NCI-H1694 treated with DMSO at 0.1 percent for 48 hours (cell line): ENCODE data around the gene NFIB.

Source experiments
- DNase-seq: peaks from one replicate; lab custom pipeline; 2025; lab: John Stamatoyannopoulos, UW

The NFIB gene

DNA sequence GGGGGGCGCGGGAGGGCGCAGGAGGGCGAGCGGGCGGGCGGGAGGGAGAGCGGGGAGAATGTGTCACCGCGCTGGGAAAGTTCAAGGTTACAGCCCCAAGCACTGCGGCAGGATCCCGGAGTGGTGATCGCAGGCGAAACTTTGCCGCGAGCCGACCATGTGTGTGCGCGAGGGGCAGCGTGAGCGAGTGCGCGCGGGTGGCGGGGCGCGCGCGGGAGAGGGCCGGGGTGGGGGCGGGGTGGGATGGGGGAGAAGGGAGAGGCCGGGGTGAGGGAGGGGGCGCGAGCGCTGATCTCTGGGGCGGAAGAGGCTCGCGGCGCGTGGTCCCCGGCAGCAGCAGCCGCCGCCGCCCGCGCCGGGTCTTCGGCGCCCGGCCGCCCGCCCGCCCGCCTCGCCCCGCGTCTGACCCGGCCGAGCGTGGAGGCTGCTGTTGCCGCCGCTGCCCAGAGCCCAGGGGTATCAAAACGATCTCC, at the start of gene NFIB:
Gene NFIB, minus strand, starts transcription at position 191 of the 473 bp plus-strand sequence. CDS start 630 bp downstream, outside the sequence.
- peak; percentile 52 for DNase-seq

GRCh38 chr9:14362175-14362574, 48.2 kb upstream of the NFIB start:
- DNase-seq = no peak

- DNase-seq = no peak
These were observed 47.1 kb upstream of the NFIB start for GRCh38 chr9:14361074-14361473.

DNA sequence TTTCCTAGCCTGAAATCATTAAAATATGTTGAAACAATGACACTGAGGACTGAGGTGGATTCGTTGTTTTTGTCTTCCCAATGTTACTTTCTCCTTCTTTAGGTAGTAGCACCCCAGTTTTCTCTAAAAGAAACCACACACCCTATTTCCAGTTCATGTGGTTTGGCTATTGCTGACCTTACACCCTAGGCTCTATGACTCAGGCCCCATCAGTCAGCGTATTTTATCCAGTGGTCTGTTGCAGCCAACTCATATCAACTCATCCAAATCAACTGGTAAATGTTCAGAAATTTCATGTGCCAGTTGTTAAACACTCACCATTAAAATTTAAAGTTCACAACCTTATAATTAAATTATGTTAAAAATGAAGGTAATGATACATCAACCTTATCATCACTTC, 44.6 kb upstream of the NFIB start:
- DNase-seq = no peak

- DNase-seq = no peak
These were observed 42.7 kb upstream of the NFIB start for GRCh38 chr9:14356351-14357265.

DNA sequence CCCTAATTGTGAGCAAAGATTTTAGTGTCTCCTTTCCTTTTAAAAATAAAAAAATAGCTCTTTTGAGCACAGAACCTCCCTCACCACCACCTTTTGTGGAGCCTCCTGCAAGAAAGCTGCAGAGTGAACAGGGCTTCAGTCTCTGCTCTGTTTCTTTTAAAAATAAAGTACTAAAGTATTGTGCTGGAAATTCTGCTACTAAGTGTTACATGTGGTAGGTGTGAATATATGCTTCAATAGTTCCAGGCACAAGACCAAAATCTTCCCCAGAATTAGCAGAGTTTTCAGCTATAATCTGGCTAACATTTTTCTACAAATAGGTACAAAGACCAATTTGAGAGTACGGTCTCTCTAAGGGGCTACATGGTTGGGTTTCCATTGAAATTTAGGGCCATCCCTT, 40.3 kb upstream of the NFIB start:
- DNase-seq = no peak

DNA sequence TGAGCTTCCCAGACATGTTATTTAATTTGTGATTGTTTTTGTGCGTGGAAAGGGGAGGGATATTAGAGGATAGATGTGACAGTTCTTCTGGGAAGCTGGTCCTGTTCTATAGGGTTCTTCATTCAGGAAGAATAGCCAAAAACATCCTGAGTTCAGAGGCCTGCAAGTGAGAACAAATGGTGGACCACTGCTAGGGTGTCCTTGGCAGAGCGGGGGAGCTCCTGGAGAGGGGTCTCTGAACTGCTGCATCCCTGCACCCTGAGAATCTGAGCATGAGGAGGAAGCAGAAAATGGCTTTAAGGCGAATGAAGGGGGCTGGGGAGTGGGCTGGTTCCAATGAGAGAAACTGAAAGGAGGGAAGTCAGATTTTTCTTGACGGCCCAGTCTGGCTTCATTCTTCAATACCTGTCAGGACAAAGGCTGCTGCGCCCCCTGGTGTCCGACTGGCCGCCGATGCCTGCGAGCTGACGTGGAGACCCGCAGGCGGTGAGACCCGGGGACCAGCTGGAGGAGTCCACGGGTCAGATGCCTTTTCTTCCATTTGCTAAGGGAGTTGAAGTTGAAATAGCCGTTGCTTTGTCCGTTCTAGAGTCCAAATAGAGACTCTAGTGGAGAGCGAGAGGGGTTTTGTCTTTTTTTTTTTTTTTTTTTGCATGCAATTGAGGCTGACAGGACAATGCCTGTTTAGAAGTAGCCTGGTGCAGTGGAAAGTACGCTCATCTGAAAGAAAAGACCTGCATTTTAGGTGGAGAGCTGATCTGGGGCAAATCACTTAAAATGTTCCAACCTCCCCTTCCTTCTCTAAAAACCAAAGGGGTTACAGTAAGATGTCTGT, 39.5 kb upstream of the NFIB start:
- DNase-seq = peak; percentile 81

DNA sequence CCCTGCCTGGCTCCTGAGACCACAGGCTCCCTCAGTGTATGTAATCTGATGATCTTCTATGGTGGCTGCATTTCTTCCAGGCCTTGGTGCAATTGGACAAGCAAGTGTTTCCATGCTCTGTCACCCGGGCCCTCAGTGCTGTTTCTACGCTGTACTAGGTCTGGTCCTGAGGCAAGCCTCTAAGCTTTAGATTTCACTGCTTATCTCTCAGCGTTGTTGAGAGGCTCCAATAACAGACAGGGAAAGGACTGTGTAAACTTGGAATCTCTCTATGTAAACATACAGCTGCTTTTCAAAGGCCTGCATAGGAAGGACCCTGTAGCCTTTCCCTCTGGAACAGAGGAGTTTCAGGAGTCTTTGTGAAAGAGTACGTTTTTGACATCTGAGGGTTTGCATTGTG, 38.6 kb upstream of the NFIB start:
- DNase-seq = no peak

DNA sequence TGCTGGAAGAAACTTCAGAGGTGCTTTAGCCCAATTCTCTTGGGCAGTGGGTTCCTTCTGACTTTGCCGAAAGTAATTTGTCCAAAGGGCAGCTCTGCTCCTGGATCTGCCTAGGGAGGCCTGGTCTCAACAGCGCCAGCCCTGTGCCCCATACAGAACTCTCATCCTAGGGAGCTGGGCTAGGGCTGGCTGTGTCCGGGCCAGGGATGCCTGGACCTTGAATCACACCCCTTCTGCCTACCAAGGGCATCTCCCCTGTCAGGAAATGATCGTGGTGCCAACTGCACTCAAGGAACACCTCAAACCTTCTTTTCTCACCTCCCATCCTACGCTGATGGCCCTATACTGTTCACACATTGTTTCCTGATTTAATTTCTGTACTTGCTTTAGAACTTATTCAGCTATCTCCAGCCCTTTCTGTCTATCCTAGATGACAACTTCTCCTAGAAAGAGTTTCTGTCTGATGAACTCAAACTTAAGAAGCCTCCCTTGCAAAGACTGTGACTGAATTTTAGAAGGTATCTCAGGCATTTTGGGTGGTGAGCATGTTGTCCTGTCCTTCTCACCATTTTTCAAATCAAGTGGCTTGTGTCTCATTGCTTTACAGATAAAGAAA, 37.4 kb upstream of the NFIB start:
- DNase-seq = no peak

DNA sequence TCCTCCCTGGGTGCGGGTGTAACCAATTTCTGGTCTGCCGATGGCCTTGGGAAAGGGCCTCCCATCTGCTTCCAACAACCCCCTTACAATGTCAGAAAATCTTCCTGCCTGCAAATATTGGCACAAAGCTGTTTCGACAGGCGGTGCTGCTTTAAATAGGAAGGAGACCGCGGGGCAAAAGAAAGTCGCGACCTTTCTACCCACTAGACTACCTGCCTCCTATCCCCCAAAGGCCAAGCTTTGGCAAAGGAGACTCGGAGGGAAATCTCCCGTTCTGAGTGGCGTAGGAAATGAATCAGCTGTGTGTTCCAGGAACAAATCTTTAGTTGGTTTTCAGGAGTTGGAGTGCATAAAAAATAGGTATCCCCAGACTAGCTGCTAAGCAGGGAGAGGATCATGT, 36.8 kb upstream of the NFIB start:
- DNase-seq = peak; percentile 47

GRCh38 chr9:14350349-14350728, 36.4 kb upstream of the NFIB start:
- DNase-seq = no peak

GRCh38 chr9:14349447-14350348, 35.8 kb upstream of the NFIB start:
- DNase-seq = no peak

DNA sequence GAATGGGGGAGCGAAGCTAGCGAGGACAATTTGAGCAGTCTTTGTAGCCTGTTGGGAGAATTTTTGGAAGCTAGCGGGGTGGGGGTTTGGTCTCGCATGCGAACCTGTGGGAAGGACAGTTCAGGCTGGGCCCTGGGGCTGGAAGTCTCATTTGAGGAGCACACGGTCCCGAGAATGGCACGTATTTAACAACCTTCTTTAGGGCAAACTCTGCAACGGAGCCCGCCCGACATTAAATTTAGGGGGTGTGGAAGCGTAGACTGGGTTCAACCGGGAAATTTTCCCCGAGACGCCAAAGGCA, 35.2 kb upstream of the NFIB start:
- DNase-seq = no peak

DNA sequence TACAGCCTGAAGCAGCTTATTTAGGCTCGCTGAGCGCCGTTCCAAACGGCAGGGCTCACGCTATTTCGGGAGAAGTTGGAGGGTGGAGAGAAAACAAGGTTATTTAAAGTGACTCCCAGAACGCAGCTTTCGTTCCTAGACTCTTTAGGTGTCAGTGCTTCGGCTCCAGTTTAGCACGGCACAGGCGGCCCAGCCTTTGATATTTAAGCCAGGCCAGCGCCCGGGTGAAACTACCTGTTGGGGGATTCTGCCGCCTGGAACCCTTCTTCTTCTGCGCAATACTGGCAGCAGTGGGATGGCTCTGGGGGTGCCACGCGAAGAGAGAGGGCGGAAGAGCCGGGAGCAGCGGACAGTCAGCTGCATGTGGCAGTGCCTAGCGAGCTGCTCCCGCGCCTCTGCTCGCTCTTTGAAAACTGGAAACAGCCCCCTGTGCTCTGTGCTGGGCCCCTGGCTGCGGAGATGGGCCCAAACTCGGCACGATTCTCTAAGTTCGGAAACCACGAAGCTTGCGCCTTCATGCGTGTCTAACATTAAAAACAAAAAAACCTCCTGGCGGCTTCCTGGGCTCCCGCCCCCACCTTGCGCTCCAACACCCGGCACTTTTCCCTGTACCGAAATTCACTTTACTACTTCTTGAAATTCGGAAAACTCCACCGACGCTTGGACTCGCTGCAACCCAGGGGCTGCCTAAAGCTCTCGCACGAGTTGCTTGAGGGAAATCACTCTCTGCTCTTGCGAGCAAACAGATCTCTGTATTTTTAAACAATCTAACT, 34.6 kb upstream of the NFIB start:
- no peak for DNase-seq

DNA sequence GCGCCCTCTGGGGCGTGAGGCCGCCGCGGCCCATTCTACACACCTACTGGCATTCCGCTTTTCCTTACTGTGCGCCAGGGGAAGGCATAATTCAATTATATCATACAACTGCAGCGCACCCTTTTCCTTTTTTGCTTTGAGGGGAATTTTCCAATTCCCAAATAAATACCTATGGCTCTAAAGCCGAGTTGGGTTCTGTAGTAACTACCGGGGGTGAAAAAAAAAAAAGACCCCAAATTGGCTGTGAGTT, 34.1 kb upstream of the NFIB start:
- DNase-seq = no peak

DNA sequence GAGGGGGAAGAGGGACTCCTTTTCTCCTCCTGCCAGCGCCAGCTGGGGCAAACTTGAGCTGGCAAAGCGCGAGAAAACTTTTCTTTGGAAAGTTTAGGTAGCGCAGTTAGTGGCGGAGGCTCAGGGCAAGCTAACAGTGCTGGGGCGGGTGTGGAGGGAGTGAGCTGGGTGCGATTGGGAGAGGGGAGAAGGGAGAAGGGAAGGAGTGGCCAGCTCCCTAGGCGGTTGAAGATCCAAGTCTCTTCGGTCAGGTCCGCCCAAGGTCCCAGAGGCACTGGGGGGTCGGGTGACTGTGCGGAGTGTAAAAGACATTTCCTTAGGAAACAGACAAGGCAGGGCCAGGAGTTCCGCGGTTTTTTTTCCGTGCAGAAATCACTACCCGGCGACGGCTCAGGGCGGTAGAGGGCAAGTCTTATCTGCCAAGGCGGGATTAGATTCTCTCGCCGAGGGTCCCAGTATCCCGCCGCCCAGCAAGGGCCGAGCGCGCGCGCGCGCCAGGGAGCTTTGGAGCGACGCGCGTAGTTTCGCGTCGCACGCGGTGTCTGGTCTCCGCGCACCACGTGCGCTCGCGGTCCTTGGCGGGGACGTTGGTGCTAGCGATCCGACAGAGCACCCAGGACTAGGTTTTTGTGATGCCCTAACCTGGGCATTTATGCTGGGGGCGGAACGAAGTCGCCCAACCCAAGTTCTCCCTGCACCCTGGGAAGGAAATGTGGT, 33.6 kb upstream of the NFIB start:
- no peak for DNase-seq

GRCh38 chr9:14346811-14347405, 33.0 kb upstream of the NFIB start:
- DNase-seq = no peak

GRCh38 chr9:14346231-14346791, 32.4 kb upstream of the NFIB start:
- no peak for DNase-seq

GRCh38 chr9:14345354-14346230, 31.7 kb upstream of the NFIB start:
- no peak for DNase-seq
